ENCODE results near the gene NKD2. TPM values are rescaled to one million over a fixed set of nuclear protein-coding genes. Genes with fewer than 3 reads are reported as not detected.

The NKD2 gene
- total RNA-seq, 1 donor from 2014 or later, result not detected

- TF ChIP-seq CTCF (IDR thresholded peaks at IDR 0.05), result no peak
- H3K4me1 Mint-ChIP-seq (ENCODE audit: unreplicated experiment), result peaks cover 1% of the 10 kb centered on the region
- H3K4me3 Mint-ChIP-seq (ENCODE audit: unreplicated experiment), result no peak overlapping the region
- H3K9me3 Mint-ChIP-seq (ENCODE audit: unreplicated experiment), result peaks cover 29% of the 10 kb centered on the region
- DNase-seq (ENCODE audit: extremely low spot score, unreplicated experiment), result no peak
- H3K36me3 Mint-ChIP-seq (ENCODE audit: unreplicated experiment), result no peaks in the 10 kb centered on the region
- no peaks in the 10 kb centered on the region for H3K27me3 Mint-ChIP-seq (ENCODE audit: unreplicated experiment)
- H3K27ac Mint-ChIP-seq (ENCODE audit: unreplicated experiment), result no peak overlapping the region
These were observed 40.5 kb downstream of the NKD2 start for GRCh38 chr5:1048861-1049838.

- DNase-seq (ENCODE audit: extremely low spot score, unreplicated experiment), result no peak
These were observed 42.1 kb downstream of the NKD2 start for GRCh38 chr5:1050423-1051365.

GRCh38 chr5:1051366-1051720 lies 42.7 kb downstream of the NKD2 start:
- no peak overlapping the region for H3K27ac Mint-ChIP-seq (ENCODE audit: unreplicated experiment)
- peaks cover 1% of the 10 kb centered on the region for H3K4me1 Mint-ChIP-seq (ENCODE audit: unreplicated experiment)
- DNase-seq (ENCODE audit: extremely low spot score, unreplicated experiment), result no peak
- no peak for TF ChIP-seq CTCF (IDR thresholded peaks at IDR 0.05)
- no peaks in the 10 kb centered on the region for H3K27me3 Mint-ChIP-seq (ENCODE audit: unreplicated experiment)
- H3K4me3 Mint-ChIP-seq (ENCODE audit: unreplicated experiment), result no peak overlapping the region
- H3K9me3 Mint-ChIP-seq (ENCODE audit: unreplicated experiment), result peaks cover 8% of the 10 kb centered on the region
- no peaks in the 10 kb centered on the region for H3K36me3 Mint-ChIP-seq (ENCODE audit: unreplicated experiment)

More at GRCh38 chr5:1050423-1051365, 42.1 kb downstream of the NKD2 start:
- no peaks in the 10 kb centered on the region for H3K27me3 Mint-ChIP-seq (ENCODE audit: unreplicated experiment)
- peaks cover 15% of the 10 kb centered on the region for H3K9me3 Mint-ChIP-seq (ENCODE audit: unreplicated experiment)
- no peaks in the 10 kb centered on the region for H3K36me3 Mint-ChIP-seq (ENCODE audit: unreplicated experiment)
- H3K4me1 Mint-ChIP-seq (ENCODE audit: unreplicated experiment), result peaks cover 1% of the 10 kb centered on the region
- no peak for TF ChIP-seq CTCF (IDR thresholded peaks at IDR 0.05)
- H3K4me3 Mint-ChIP-seq (ENCODE audit: unreplicated experiment), result no peak overlapping the region
- no peak overlapping the region for H3K27ac Mint-ChIP-seq (ENCODE audit: unreplicated experiment)

GRCh38 chr5:1052076-1052475 lies 43.5 kb downstream of the NKD2 start:
- Mint-ChIP-seq H3K36me3 (ENCODE audit: unreplicated experiment) (no peaks in the 10 kb centered on the region), H3K9me3 (ENCODE audit: unreplicated experiment) (peaks cover 4% of the 10 kb centered on the region), H3K27ac (ENCODE audit: unreplicated experiment) (no peak overlapping the region), H3K4me3 (ENCODE audit: unreplicated experiment) (no peak overlapping the region), H3K4me1 (ENCODE audit: unreplicated experiment) (peaks cover 1% of the 10 kb centered on the region), H3K27me3 (ENCODE audit: unreplicated experiment) (no peaks in the 10 kb centered on the region)
- no peak for DNase-seq (ENCODE audit: extremely low spot score, unreplicated experiment)
- TF ChIP-seq CTCF (IDR thresholded peaks at IDR 0.05), result no peak

Data from osteocyte (in vitro differentiated cells).